Measurements from ENCODE around the gene MRI1.
"Not testable (repeated sequence)": the region's sequence is repeated elsewhere in the genome, so short reads cannot be mapped to it uniquely, and the experiment has no call there.

MRI1 gene

GRCh38 chr19:13764101-13764807 is at the start of gene MRI1:
MRI1 (plus strand) TSS chr19:13764522; CDS start chr19:13764589, 67 bp downstream.
- peak; percentile 47 for DNase-seq (ENCODE audit: low spot score)

GRCh38 chr19:13717194-13717643 is 47.1 kb upstream of the MRI1 start:
- DNase-seq (ENCODE audit: low spot score): no peak

- DNase-seq (ENCODE audit: low spot score): no peak
These were observed 45.6 kb upstream of the MRI1 start for GRCh38 chr19:13718733-13719132.

GRCh38 chr19:13722146-13722545 is 42.2 kb upstream of the MRI1 start:
- no peak for DNase-seq (ENCODE audit: low spot score)

GRCh38 chr19:13723206-13723605 is 41.1 kb upstream of the MRI1 start:
- no peak for DNase-seq (ENCODE audit: low spot score)

- DNase-seq (ENCODE audit: low spot score): no peak
These were observed 38.0 kb upstream of the MRI1 start for GRCh38 chr19:13726323-13726722.

- no peak for DNase-seq (ENCODE audit: low spot score)
These were observed 36.5 kb upstream of the MRI1 start for GRCh38 chr19:13727798-13728197.

GRCh38 chr19:13729859-13730258 is 34.5 kb upstream of the MRI1 start:
- DNase-seq (ENCODE audit: low spot score): no peak

- peak; percentile 94 for DNase-seq (ENCODE audit: low spot score)
These were observed 33.0 kb upstream of the MRI1 start for GRCh38 chr19:13731147-13731964.

GRCh38 chr19:13732337-13732736 is 32.0 kb upstream of the MRI1 start:
- no peak for DNase-seq (ENCODE audit: low spot score)

- DNase-seq (ENCODE audit: low spot score): no peak
These were observed 29.6 kb upstream of the MRI1 start for GRCh38 chr19:13734751-13735150.

GRCh38 chr19:13738073-13738472 is 26.2 kb upstream of the MRI1 start:
- no peak for DNase-seq (ENCODE audit: low spot score)

GRCh38 chr19:13741893-13742292 is 22.4 kb upstream of the MRI1 start:
- no peak for DNase-seq (ENCODE audit: low spot score)

- no peak for DNase-seq (ENCODE audit: low spot score)
These were observed 21.6 kb upstream of the MRI1 start for GRCh38 chr19:13742756-13743155.

- DNase-seq (ENCODE audit: low spot score): no peak
These were observed 20.1 kb upstream of the MRI1 start for GRCh38 chr19:13744174-13744573.

GRCh38 chr19:13747098-13747453 is 17.2 kb upstream of the MRI1 start:
- DNase-seq (ENCODE audit: low spot score): no peak

- DNase-seq (ENCODE audit: low spot score): peak; percentile 28
These were observed 16.0 kb upstream of the MRI1 start for GRCh38 chr19:13748169-13748828.

GRCh38 chr19:13751436-13751835 is 12.9 kb upstream of the MRI1 start:
- DNase-seq (ENCODE audit: low spot score): no peak

- DNase-seq (ENCODE audit: low spot score): not testable (repeated sequence)
These were observed 10.7 kb upstream of the MRI1 start for GRCh38 chr19:13753622-13754021.

- no peak for DNase-seq (ENCODE audit: low spot score)
These were observed 8.1 kb upstream of the MRI1 start for GRCh38 chr19:13756210-13756609.

GRCh38 chr19:13757805-13758772 is 6.2 kb upstream of the MRI1 start:
- DNase-seq (ENCODE audit: low spot score): no peak

- no peak for DNase-seq (ENCODE audit: low spot score)
These were observed 5.5 kb upstream of the MRI1 start for GRCh38 chr19:13758795-13759194.
